ENCODE measurements around the gene SUPT20HL2. TPM values are rescaled to one million over a fixed set of nuclear protein-coding genes. Genes with fewer than 3 reads are reported as not detected.

SUPT20HL2 gene
- total RNA-seq, 1 donor from 2014 or later: not detected

GRCh38 chrX:24293412-24293811 is 20.5 kb downstream of the SUPT20HL2 start:
- Mint-ChIP-seq H3K4me1 (ENCODE audit: unreplicated experiment) (peaks cover 16% of the 10 kb centered on the region), H3K27ac (no peak overlapping the region), H3K27me3 (peaks cover 4% of the 10 kb centered on the region), H3K4me3 (no peak overlapping the region), H3K36me3 (no peaks in the 10 kb centered on the region), H3K9me3 (no peaks in the 10 kb centered on the region)
- TF ChIP-seq, protein P1, sequence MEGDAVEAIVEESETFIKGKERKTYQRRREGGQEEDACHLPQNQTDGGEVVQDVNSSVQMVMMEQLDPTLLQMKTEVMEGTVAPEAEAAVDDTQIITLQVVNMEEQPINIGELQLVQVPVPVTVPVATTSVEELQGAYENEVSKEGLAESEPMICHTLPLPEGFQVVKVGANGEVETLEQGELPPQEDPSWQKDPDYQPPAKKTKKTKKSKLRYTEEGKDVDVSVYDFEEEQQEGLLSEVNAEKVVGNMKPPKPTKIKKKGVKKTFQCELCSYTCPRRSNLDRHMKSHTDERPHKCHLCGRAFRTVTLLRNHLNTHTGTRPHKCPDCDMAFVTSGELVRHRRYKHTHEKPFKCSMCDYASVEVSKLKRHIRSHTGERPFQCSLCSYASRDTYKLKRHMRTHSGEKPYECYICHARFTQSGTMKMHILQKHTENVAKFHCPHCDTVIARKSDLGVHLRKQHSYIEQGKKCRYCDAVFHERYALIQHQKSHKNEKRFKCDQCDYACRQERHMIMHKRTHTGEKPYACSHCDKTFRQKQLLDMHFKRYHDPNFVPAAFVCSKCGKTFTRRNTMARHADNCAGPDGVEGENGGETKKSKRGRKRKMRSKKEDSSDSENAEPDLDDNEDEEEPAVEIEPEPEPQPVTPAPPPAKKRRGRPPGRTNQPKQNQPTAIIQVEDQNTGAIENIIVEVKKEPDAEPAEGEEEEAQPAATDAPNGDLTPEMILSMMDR (conservative IDR thresholded peaks at IDR 0.05): no peak
- DNase-seq (ENCODE audit: extremely low spot score, unreplicated experiment): no peak

DNA sequence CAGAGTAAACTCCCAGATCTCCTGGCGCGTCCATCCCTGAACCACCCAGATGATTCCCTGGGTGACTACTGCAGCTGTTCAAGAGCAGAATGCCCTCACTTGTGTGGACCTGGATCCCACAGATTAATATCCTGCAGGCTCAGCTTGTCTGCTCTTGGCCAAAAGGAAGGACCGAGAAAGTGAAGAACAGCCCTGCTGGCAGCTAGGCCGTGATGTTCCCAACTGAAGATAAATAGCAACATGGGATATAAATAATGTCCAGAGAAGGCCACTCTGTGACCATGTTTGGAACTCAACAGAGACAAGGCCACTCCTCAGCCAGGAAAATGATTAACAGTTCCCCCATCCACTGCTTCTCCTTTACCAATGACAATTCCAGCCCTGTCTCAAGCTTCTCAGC is 21.5 kb downstream of the SUPT20HL2 start:
- Mint-ChIP-seq H3K9me3 (no peaks in the 10 kb centered on the region), H3K4me3 (no peak overlapping the region), H3K4me1 (ENCODE audit: unreplicated experiment) (peaks cover 8% of the 10 kb centered on the region), H3K27me3 (peaks cover 4% of the 10 kb centered on the region), H3K27ac (no peak overlapping the region), H3K36me3 (no peaks in the 10 kb centered on the region)
- DNase-seq (ENCODE audit: extremely low spot score, unreplicated experiment): no peak
- TF ChIP-seq, protein P1 (conservative IDR thresholded peaks at IDR 0.05): no peak

DNA sequence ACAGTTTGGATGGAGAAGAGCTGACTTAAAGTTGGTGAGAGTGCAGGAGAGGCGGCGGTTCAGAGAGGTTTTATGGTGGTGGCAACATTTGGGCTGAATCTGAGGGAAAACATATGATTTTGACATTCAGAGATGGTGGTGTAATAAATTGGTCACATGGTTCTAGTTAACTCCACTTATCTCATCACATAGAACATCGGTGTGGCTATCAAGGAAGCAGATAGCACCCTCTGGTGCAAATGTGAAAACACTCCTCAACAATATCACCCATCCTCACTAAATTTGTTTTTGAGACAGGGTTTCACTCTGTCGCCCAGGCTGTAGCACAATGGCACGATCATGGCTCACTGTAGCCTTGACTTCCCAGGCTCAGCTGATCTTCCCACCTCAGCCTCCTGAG is 28.8 kb downstream of the SUPT20HL2 start:
- Mint-ChIP-seq H3K4me1 (ENCODE audit: unreplicated experiment) (peaks cover 24% of the 10 kb centered on the region), H3K27ac (no peak overlapping the region), H3K36me3 (no peaks in the 10 kb centered on the region), H3K27me3 (peaks cover 24% of the 10 kb centered on the region), H3K9me3 (no peaks in the 10 kb centered on the region), H3K4me3 (no peak overlapping the region)
- DNase-seq (ENCODE audit: extremely low spot score, unreplicated experiment): no peak
- TF ChIP-seq, protein P1 (conservative IDR thresholded peaks at IDR 0.05): no peak

DNA sequence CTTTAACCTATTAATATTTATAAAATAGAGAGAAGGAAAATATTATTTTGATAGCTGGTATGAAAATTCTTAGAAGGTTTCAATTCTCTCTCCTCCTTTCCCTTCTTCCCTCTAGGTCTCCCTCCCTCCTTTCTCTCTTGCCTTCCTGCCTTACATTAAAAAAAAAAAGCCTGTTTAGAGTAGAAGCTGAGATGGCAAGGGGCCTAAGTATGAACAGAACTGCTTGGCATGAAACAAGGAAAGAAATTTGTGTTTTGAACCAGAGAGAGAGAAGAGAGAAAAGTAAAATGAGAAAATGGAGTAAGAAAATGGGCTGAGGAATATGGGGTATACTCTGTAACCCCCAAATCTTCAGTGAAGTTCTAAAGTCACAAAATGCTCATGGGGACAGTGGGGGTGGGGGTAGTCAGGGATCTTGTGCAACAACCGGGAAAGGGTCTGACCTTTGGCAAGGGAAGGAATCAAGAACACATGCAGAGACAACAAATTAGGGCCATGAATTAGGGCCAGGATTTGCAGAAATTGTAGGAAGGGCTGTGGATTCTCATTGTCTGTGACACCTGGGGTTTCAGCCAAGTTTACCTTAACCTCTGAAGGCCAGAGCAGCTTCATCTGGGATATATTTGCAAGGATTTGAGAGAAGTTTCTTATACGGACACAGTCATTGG is 30.6 kb downstream of the SUPT20HL2 start:
- Mint-ChIP-seq H3K36me3 (no peaks in the 10 kb centered on the region), H3K27ac (no peak overlapping the region), H3K9me3 (no peaks in the 10 kb centered on the region), H3K4me3 (peak overlapping the region; percentile 20), H3K4me1 (ENCODE audit: unreplicated experiment) (peaks cover 21% of the 10 kb centered on the region), H3K27me3 (peaks cover 24% of the 10 kb centered on the region)
- TF ChIP-seq, protein P1 (conservative IDR thresholded peaks at IDR 0.05): no peak
- no peak for DNase-seq (ENCODE audit: extremely low spot score, unreplicated experiment)

DNA sequence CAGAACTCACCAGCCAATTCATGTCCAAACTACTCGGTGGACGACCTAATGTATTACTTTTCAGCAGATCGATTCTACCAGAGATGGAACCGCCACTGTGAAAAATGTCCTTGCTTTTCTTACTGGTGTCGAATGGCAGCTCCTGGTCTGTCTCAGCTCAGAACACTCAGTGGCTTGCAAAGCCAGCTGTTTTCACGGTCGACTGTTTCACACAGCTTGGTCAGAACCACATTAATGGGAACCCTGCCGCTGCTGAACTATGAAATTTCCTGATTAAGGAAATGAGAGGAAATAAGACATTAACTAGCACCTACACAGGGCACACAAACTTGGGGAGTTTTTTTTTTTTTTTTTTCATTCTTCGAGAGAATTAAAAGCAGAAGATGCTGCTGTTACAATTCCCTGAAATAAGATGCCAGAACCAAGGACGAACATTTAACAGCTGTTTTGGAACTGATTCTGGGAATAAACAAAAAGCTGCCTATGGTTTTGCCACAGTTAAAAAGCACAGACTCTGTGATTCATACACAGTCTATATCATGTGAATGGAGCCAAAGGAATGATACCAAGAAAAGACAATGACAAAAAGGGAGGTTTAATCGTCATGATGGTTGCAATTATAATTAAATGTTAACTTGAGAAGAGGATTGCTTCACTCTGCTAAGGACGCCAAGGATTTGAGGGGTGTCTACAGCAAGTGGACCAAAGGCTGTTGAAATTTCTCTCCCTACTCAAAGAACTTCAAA is 31.3 kb downstream of the SUPT20HL2 start:
- Mint-ChIP-seq H3K4me1 (ENCODE audit: unreplicated experiment) (peaks cover 20% of the 10 kb centered on the region), H3K4me3 (peak overlapping the region; percentile 16), H3K9me3 (no peaks in the 10 kb centered on the region), H3K36me3 (no peaks in the 10 kb centered on the region), H3K27me3 (peaks cover 24% of the 10 kb centered on the region), H3K27ac (no peak overlapping the region)
- TF ChIP-seq, protein P1 (conservative IDR thresholded peaks at IDR 0.05): no peak
- no peak for DNase-seq (ENCODE audit: extremely low spot score, unreplicated experiment)

Data from type B pancreatic cell (in vitro differentiated cells).